DMS 273 treated with DMSO at 0.1 percent for 48 hours (cell line): ENCODE data around the gene SBF2.
A peak's percentile ranks its signal among the peaks of the same experiment; 100 is the strongest.

Experiments used
- DNase-seq: peaks from one replicate; lab custom pipeline; 2025; lab: John Stamatoyannopoulos, UW

The SBF2 gene

DNA sequence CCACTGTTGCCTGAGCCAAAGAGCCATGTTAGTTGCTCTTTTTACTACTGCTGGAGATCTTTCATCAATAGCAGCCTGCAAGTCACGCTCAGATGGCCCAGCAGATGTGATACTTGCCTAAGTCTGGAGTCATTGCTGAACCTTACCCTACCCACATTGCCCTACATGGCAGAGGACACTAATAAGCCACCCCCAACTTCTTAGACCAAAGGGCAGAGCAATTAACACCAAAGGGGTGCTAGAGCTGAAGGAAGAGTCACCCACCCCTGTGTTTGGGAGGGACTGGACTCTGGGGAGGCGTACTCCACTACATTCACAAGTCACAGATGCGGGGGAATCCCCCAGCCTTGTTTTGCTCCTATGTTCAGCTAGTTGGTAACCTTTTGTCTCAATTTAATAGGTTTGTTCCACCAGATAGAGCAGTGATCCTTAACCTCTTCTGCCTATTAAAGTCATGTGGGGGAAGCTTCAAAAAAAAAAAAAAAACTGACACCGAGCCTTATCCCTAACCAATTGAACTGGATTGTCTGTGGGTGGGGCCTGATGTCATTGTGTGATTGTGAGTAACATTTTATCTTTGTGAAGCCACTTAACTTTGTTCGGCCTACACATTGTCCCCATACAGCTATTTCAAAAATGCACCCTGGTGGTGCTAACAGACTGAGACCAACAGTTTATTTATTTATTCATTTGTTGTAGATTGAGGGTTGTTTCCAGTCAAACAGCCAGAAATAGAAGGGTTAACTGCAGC lies 23.9 kb upstream of the SBF2 start:
- DNase-seq, result no peak

DNA sequence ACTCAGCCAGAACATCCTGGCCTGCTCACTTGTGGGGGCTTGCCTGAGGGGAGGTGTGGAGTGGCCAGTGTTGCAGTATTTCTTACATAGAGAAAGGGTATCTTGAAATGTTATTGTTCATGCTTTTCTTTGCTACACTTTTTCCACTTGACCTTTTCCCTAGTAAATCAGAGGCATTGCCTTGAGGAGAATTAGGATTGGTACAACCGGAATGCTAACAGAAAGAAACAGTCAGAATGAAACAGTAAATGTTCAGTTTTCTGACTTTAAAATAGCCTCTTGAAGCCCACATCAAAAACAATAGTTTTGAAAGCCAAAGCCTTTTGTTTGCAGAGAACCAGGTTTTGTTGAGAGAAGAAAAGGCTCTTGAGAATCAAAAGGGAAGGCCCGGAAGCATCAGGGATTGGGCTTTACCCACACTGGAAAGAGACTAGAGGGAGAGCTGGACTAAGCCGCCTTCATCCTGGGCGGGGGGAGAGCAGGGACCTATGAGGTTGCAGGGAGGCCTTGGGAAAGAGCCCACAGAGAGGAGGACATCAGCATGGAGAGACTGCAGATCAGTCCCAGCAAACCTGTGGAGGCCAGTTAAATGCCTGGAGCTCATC lies 23.2 kb upstream of the SBF2 start:
- DNase-seq, result no peak

DNA sequence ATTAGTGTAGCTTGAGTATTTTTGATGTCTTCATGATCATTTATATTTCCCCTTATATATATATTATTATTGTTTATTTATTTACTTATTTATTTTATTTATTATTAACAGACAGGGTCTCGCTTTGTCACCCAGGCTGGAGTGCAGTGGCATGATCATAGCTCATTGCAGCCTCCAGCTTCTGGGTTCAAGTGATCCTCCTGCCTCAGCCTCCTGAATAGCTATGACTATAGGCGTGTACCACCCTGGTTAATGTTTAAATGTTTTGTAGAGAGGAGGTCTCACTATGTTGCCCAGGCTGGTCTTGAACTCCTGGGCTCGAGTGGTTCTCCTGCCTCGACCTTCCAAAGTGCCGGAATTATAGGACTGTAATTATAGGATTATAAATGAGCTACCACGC lies 21.1 kb upstream of the SBF2 start:
- no peak for DNase-seq

DNA sequence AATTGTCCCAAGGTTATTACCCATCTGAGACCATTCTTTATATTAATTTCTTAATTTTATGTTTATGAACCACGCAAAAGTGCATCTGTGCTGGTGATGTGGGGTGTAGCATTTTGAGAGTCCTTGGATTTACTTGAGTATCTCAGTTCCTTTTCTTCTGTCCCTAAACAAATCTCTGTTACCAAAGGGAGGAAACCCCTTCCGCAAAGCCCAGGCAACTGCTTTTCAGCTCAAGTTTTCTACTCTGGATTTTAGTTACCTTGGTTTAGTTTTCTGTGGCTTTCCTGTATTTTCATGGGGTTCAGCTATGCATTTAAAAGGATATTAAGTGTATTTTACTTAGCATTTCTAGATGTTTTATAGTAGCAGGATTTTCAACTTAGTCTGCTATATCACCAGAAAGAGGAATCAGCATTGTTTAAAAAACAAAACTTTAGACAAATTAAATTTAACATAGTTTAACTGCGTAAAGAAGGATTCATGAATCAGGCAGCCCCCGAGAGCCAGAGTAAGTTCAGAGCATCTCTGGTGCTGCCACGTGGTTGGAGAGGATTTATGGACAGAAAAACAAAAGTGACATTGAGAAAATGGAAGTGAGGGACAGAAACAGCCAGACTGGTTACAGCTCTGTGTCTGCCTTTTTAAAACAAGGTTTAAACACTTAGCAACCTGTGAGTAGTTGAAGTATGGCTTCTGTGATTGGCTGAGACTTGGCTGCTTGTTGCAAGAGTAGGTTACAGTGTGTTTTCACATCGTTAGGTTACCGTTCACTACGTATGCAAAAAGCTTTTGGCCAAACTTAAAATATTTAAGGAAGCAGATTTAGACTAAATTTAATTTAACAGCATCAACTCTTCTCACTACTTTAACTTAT lies 20.4 kb upstream of the SBF2 start:
- DNase-seq, result peak; percentile 67

DNA sequence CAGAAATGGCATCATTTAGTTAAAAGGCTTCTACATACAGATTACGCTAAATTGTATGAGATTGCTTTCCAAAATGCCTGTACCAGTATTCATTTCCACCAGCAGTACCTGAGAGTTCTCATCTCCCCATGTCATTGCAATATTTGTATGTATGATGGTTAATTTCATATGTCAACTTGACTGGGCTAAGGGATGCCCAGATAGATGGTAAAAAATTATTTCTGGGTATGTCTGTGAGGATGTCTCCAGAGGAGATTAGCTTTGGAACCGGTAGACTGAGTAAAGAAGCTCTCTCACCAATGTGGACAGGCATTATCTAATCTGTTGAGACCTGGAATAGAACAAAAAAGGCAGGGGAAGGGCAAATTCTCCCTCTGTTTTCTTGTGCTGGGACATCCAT lies 17.8 kb upstream of the SBF2 start:
- DNase-seq, result no peak

DNA sequence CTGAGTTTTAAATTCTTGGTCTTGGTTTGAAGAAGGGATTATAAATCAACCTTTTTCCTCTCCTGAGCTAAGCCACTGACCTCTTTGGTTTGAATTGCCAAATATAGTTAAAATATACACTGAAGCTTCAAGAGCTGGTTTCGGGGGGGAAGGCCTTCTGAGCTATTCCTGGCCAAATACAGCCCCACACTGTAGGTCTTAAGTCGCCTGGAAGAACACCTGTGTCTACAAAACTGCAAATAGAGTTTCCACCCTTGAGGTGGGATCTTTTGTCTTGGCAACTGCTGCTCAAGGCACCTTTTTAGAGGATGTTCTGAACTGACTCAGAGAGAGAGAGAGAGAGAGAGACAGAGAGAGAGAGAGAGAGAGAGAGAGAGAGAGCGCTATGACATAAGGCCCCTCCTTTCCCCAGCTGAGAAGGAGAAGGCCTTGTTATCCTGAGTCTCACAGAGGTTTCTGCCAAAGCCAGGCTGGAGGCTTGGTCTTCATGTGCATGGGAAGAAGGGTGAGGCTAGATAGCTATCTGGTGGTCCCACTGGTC lies 16.4 kb upstream of the SBF2 start:
- DNase-seq, result no peak

DNA sequence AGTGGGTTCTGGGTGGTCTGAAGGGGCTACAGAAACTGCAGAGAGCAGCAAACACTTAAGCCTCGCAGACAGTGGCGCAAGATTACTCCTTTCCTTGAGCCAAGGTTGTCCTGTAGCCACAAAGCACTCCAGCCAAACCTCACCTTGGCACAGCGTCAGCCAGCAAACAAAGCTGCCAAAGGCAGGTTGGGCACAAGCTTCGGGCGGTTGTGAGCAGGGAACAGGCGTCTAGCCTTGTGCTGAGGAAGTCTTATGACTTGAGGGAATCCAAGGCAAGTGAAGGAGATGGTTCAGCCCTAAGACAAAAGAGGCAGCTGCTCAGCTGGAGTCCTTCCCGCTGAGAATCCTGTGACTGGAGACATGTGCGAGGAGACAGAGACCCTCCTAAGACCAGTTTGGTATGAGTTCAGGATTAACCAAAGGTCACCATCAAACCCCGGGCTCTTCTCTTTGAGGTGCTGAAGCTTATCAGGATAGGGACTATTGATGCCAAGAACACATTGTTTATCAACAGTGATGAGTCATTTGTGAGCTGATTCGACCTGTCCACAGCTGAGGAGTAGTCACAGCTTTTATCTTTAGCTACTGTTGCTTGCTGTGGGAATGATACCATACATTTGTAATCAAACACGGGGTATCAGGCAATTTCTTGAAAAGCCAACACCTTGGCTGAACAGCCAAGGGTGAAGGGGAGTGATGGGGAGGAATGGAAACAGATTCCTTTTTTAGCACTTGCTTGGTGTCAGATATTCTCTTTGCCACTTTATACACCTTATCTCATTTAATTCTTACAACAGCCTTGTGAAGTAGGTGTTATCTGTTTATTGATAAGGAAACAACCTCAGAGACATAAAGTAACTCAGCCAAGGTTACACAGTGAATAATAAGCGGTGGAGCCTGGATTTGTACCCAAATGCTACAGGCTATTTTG lies 15.4 kb upstream of the SBF2 start:
- no peak for DNase-seq

DNA sequence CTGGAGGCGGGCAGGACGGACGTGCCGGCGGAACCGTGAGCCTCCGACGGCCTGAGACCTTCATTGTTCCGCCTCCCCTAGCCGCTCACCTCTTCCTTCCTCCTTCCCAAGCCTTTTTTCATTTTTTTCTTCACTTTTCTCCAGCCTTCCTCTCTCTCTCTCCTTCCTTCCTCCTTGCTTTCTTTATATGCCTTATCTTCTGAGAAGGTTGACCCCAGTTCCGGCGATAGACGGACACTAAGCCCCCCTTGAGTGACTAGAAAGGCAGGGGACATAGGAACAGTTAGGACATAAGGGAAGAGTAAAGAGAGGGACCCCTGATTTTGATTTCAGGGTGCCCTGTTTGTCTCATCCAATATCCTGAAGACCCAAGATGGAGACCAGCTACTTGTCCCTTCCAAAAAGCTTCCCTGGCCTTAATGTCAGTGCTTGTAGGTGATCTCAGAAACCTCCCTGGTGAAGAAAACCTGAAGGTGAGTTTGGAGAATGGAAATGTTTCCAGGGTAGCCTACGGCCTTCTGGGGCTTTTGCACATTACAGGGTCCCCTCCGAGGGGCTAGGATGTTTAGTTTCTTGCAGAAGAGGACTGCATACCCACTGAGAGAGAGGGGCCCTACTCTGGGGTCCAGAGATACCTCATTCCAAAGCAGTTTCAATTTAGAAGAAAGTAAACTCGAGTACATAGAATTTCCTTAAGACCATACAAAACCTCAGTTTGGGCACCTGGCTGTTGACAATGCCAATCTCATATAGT lies 14.4 kb upstream of the SBF2 start:
- DNase-seq, result no peak

DNA sequence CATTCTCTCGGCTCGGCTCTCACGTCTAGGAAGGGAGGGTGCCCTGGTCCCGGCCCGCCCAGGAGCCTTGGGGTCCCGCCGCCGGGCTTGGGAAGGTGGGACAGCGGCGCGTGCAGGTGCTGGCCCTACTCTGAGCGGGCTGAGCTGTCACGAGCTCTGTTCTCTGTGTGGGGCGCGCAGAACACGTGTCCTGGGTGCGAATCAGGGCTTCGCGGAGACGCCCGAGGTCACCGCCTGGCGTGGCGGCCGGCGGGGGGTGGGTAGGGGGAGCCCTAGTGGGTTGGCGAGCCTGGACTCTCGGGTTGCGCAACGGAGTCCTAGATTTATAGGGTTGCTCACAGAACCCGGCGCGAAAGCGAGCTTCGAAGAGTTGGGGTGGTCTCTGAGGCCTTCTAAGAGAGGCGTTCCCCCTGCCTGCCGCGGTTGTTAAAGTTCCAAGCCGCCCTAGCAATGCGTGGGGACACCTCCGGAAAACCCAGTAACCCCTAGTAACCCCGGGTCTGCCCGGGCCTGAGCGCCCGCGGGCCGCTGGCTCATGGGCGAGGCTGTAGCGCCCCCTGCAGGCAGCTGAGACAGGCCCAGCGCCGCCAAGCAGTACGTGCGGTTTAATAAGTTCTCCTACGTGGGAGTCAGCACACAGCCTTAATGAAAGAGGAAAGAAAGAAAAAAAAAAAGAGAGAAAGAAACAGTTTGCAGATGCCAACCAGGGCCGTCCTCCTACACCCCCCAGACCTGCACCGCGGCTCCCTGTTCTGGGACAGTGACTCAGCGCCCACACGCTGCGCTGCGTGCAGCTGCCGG lies 13.6 kb upstream of the SBF2 start:
- DNase-seq, result peak; percentile 27

DNA sequence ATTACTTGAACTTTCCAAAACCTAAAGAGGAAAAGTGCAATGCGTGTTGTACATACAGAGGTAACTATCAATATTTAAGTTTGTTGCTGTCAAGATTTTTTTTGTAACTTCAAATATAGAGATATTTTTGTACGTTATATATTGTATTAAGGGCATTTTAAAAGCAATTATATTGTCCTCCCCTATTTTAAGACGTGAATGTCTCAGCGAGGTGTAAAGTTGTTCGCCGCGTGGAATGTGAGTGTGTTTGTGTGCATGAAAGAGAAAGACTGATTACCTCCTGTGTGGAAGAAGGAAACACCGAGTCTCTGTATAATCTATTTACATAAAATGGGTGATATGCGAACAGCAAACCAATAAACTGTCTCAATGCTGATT lies 13.0 kb upstream of the SBF2 start:
- DNase-seq, result no peak

DNA sequence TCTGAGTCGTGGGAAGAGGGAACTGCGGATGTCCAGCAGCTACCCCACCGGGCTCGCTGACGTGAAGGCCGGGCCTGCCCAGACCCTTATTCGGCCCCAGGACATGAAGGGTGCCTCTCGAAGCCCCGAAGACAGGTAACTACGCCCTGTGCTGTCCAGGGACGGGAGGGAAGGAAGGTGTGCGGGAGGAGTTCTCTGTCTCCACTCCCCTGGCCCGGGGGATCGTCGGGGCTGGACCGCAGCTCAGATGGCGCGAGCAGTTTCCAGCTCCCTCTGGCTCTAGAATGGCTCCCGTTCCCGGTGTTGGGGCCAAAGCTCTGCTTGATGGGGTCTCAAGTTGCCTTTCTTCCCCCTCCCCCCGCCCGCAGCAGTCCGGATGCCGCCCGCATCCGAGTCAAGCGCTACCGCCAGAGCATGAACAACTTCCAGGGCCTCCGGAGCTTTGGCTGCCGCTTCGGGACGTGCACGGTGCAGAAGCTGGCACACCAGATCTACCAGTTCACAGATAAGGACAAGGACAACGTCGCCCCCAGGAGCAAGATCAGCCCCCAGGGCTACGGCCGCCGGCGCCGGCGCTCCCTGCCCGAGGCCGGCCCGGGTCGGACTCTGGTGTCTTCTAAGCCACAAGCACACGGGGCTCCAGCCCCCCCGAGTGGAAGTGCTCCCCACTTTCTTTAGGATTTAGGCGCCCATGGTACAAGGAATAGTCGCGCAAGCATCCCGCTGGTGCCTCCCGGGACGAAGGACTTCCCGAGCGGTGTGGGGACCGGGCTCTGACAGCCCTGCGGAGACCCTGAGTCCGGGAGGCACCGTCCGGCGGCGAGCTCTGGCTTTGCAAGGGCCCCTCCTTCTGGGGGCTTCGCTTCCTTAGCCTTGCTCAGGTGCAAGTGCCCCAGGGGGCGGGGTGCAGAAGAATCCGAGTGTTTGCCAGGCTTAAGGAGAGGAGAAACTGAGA lies 12.2 kb upstream of the SBF2 start:
- no peak for DNase-seq

DNA sequence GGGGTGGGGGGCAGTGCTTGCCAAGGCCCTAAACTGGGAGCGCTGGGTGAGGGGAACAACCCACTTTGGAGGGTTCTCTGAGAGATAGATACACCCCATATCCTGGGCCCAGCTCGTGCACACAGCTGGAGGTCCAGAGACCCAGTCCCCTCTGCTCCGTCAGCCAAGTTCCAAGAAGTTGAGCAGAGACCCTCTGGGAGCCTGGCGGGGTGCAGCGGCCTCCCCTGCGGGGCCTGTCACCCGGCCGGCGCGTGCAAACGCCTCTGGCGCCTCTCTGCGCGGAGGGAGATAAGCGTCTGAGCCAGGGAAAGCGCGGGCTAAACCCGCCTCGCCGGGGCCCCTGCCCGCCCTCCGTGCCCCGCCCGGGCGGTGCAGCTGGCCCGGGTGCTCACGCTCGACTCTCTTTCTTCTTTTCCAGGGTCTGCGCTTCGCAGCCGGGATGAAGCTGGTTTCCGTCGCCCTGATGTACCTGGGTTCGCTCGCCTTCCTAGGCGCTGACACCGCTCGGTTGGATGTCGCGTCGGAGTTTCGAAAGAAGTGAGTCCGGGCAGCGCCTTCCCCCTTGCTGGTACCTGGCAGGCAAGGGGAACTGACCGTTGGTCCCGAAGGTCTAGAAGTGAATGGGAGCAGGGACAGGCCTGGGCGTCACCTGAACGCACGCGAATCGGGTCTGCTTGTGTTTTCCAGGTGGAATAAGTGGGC lies 11.4 kb upstream of the SBF2 start:
- DNase-seq, result no peak

DNA sequence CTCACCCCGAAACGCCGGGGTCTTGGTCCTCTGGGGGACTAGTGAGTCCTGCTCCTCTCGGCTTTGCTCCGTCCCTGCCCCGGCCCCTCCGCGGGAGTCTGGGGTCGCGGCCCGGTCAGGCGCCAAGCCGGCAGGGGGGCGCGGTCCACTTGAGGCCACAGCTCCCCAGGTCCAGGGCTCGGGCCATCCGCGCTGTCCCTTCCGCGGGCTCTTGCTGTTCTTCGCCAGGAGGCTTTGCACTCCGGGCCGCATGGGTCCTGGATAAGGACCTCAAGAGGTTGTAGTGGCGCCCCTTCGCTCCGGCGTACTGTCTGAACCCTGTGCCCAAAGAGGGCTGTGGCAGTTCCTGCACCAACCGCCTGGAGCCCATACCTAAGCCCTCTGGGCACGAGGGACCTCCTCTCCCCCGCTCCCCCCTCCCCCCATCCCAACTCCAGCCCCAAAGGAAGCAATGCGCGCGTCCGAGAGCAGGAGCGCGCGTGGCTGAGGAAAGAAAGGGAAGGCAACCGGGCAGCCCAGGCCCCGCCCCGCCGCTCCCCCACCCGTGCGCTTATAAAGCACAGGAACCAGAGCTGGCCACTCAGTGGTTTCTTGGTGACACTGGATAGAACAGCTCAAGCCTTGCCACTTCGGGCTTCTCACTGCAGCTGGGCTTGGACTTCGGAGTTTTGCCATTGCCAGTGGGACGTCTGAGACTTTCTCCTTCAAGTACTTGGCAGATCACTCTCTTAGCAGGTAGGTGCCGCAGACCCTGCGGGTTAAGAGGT lies 10.7 kb upstream of the SBF2 start, which contains the start of gene ADM:
ADM (plus strand) TSS at position 579 of the 767 bp plus-strand sequence. CDS start 628 bp downstream, outside the sequence.
- DNase-seq, result peak; percentile 31

DNA sequence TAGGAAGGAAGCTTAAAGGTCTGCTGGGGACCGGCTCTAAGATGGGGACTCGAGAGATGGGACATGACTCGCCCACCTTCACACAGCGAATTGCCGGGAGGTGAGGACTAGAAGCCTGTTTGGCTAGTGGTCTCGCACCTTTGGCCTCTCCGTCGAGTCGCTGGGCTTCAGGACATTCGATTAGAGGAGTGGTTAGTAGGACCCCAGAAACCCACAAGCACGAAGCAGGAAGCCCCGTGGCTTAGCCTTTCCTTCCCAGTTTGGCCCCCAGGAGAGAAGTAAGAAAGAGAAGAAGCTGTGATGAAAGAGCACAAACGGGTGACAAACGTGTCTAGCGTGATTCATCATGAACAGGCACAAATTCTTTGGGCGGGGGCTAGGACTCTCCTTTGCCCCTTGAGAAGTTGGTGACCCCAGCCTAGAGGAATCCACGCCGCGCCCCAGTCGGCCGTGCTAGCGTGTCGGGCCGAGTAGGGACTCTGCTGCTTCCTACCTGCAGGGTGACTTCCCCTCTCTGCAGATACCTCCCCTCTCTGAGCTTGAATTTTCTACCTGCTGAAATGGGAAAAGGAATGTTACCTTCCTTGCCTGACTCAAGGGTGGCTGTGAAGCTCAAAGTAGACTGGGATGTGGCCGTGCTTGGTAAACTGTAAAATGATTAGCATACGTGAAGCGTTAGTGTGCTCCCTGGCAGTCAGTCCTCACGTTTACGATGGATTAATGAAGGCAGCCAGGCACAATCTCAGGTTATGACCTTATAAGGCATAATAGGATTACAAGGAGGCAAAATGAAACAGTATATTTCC lies 9.7 kb upstream of the SBF2 start:
- DNase-seq, result peak; percentile 20

DNA sequence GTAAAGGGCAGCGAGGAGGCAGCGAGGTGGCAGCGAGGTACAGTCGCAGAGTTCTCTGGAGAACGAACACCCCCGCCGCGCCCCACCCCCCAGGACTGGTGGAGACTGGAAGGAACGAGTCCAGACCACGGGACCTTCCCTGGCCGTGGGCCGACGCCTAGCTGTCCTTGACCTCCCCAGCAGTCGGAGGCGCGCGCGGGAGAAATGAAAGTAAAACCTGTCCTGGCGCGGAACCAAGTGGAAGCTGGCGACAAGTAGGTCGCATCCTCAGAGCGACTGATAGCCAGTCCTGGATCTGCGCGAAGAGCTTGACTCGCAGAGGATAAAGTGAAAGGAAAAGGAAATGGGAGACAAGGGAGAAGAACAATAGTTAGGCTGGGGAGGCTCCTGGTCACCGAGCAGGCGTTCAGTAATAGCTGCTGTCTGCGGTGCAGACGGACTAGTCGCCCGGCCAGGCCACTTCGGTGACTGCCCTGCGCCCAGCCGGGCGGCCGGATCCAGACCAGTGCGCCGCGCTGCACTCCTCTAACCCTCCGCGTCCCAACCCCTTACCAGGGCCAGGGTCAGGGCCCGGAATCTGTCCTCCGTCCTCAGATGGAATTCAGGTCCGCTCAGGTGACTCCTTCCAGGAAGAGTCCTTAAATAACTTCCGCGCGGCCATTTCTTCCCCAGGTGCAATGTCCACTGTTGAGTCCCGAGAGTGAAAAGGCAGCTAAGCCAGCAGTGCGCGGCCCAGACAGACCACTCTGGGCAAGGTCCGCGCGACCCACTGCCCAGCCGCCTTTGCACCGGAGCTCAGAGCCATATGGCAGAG lies 8.9 kb upstream of the SBF2 start:
- no peak for DNase-seq

DNA sequence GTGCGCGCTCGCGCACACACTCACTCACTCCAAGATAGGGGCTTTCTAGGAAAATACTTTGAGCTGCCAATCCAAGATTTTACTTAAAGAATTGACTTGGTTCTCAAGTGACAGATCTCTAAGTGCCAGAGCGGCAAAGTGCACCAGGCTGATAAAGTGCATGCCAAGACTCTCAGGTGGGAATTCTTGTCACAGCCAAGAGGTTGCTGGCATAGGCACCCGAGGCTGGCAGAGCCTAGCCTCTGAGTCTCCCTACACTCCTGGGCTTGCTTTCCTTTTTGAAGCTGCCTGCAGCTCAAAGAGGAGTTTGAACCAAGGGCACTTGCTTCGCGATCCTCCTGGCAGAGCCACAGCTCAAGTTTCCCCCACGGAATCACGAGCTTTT lies 8.3 kb upstream of the SBF2 start:
- DNase-seq, result no peak
